ENCODE data around the gene COX8A. TPM values are rescaled to one million over a fixed set of nuclear protein-coding genes. Genes with fewer than 3 reads are reported as not detected.

COX8A gene
- total and polyA plus RNA-seq, 9 of the 15 experiments (the other 6 are each of a cell fraction or from before 2014, with no cell fraction given) = 274 to 1,206 (median 526) TPM

DNA sequence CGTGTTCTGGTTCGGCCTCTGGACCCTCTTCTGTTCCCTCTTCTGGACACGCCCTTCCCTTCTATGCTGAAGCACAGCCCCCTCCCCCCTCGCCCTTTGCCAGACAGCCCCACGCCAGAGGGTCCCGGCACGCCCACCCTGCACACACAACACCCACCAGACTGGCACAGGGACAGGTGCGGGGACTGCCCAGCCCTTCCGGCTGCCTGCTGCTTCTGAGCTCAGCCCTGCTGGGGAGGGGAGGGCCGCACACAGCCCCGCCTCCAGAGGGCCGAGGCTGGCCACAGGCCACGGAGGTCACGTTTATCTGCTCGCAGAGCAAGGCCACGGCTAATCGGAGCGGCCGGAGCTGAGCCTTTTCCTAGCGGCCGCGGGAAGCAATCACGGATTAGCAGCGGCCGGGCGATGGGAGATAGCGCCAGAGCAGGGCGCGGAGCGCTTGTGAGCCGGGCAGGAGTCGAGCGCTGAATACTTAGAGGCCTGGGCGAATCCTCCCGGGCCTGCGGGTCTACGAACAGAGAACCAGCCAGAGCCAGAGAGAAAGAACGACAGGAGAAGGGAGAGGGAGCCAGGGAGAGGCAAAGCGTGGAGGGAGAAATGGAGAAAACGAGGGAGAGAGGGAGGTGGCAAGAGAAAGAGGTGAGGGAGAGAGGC lies 33.3 kb downstream of the COX8A start (continued):
- TF ChIP-seq RB1 (IDR thresholded peaks at IDR 0.05; ENCODE audit: low read depth) (peak; percentile 90), ZNF76 (CRISPR knock-in tag; IDR thresholded peaks at IDR 0.05; ENCODE audit: borderline replicate concordance) (no peak), ZBED1 (IDR thresholded peaks at IDR 0.05) (no peak), NFE2 (IDR thresholded peaks at IDR 0.05; ENCODE audit: low read depth) (no peak), CCAR2 (IDR thresholded peaks at IDR 0.05; ENCODE audit: low read depth, low read length) (no peak), PRDM10 (IDR thresholded peaks at IDR 0.05; ENCODE audit: partially characterized antibody) (peak; percentile 25), ZNF324 (CRISPR knock-in tag; IDR thresholded peaks at IDR 0.05) (no peak), GTF2A2 (tag; IDR thresholded peaks at IDR 0.05) (no peak), E2F3 (CRISPR knock-in tag; IDR thresholded peaks at IDR 0.05) (no peak), NFXL1 (CRISPR knock-in tag; IDR thresholded peaks at IDR 0.05) (no peak), MCM3 (IDR thresholded peaks at IDR 0.05) (no peak), RNF219 (CRISPR knock-in tag; IDR thresholded peaks at IDR 0.05) (no peak)
- TF ChIP-seq, protein P1, sequence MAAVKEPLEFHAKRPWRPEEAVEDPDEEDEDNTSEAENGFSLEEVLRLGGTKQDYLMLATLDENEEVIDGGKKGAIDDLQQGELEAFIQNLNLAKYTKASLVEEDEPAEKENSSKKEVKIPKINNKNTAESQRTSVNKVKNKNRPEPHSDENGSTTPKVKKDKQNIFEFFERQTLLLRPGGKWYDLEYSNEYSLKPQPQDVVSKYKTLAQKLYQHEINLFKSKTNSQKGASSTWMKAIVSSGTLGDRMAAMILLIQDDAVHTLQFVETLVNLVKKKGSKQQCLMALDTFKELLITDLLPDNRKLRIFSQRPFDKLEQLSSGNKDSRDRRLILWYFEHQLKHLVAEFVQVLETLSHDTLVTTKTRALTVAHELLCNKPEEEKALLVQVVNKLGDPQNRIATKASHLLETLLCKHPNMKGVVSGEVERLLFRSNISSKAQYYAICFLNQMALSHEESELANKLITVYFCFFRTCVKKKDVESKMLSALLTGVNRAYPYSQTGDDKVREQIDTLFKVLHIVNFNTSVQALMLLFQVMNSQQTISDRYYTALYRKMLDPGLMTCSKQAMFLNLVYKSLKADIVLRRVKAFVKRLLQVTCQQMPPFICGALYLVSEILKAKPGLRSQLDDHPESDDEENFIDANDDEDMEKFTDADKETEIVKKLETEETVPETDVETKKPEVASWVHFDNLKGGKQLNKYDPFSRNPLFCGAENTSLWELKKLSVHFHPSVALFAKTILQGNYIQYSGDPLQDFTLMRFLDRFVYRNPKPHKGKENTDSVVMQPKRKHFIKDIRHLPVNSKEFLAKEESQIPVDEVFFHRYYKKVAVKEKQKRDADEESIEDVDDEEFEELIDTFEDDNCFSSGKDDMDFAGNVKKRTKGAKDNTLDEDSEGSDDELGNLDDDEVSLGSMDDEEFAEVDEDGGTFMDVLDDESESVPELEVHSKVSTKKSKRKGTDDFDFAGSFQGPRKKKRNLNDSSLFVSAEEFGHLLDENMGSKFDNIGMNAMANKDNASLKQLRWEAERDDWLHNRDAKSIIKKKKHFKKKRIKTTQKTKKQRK (IDR thresholded peaks at IDR 0.05; ENCODE audit: borderline replicate concordance, low read depth, low read length) = no peak
- TF ChIP-seq, protein P2, sequence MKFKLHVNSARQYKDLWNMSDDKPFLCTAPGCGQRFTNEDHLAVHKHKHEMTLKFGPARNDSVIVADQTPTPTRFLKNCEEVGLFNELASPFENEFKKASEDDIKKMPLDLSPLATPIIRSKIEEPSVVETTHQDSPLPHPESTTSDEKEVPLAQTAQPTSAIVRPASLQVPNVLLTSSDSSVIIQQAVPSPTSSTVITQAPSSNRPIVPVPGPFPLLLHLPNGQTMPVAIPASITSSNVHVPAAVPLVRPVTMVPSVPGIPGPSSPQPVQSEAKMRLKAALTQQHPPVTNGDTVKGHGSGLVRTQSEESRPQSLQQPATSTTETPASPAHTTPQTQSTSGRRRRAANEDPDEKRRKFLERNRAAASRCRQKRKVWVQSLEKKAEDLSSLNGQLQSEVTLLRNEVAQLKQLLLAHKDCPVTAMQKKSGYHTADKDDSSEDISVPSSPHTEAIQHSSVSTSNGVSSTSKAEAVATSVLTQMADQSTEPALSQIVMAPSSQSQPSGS (CRISPR knock-in tag; IDR thresholded peaks at IDR 0.05) = no peak
- TF ChIP-seq, protein P3, sequence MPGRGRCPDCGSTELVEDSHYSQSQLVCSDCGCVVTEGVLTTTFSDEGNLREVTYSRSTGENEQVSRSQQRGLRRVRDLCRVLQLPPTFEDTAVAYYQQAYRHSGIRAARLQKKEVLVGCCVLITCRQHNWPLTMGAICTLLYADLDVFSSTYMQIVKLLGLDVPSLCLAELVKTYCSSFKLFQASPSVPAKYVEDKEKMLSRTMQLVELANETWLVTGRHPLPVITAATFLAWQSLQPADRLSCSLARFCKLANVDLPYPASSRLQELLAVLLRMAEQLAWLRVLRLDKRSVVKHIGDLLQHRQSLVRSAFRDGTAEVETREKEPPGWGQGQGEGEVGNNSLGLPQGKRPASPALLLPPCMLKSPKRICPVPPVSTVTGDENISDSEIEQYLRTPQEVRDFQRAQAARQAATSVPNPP (IDR thresholded peaks at IDR 0.05; ENCODE audit: borderline replicate concordance, insufficient read depth, insufficient read length) = no peak
- TF ChIP-seq, protein P4, sequence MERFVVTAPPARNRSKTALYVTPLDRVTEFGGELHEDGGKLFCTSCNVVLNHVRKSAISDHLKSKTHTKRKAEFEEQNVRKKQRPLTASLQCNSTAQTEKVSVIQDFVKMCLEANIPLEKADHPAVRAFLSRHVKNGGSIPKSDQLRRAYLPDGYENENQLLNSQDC (CRISPR knock-in tag; IDR thresholded peaks at IDR 0.05) = no peak

Measured in K562 (cell line).